Prostate gland (tissue), 2 donors: ENCODE results near the gene PLXNC1. TPM values are rescaled to one million over a fixed set of nuclear protein-coding genes. Genes with fewer than 3 reads are reported as not detected.

Experiments used
- DNase-seq: peaks from one replicate; pipeline ENCODE4 v3.0.0-alpha.2; 2019; ENCODE audit warnings: low spot score
- H3K27ac ChIP-seq, 2 donors: fragments of 200-600 bp; sonication (generic); 2 replicates each; pipeline ENCODE4 v1.5.1; 2017 to 2019
- H3K27me3 ChIP-seq: fragments of 200-600 bp; sonication (generic); replicated peaks from 2 replicates; pipeline ENCODE4 v1.5.1; 2019; ENCODE audit not compliant: insufficient read depth
- H3K36me3 ChIP-seq, 2 donors: fragments of 200-600 bp; sonication (generic); 1 replicate in 1 of 2; 2 replicates in 1 of 2; pipeline versions ENCODE4 v1.5.1 to v1.8.1; 2017 to 2019
- H3K4me1 ChIP-seq: fragments of 200-600 bp; sonication (generic); replicated peaks from 2 replicates; pipeline ENCODE4 v1.5.1; 2019
- H3K4me3 ChIP-seq, 2 donors: fragments of 200-600 bp; sonication (generic); 2 replicates each; pipeline ENCODE4 v1.5.1; 2017 to 2019
- H3K9me3 ChIP-seq: fragments of 200-600 bp; sonication (generic); 2 replicates; pipeline ENCODE4 v1.5.1; 2017
- POLR2A ChIP-seq: fragments of 450-650 bp; IDR thresholded peaks from one replicate; pipeline ENCODE4 v1.6.1; 2016; ENCODE audit warnings: antibody characterized with exemption, mild to moderate bottlenecking
- POLR2AphosphoS5 ChIP-seq: sonication (generic); formaldehyde crosslinking; IDR thresholded peaks from one replicate; pipeline ENCODE4 v1.6.1; 2017; ENCODE audit warnings: antibody characterized with exemption
- WGBS: methylation state at CpG from one replicate; pipeline ENCODE4 v1.1.5; 2018; 5-methylcytosine and 5-hydroxymethylcytosine counted together
- intact Hi-C: fragments of 100-400 bp; cut with DNase I; formaldehyde crosslinking; loops from one replicate; pipeline ENCODE4 v1.14.2; 2022
- total RNA-seq, 2 donors: library from RNA; depleted of rRNA; stranded (reverse); fragments of >200 nt; gene quantifications; one replicate each; pipeline ENCODE4 v1.1.0, GENCODE V29; 2016
- TF ChIP-seq, protein P1 (sequence below), 4 experiments: fragments of 200-600 bp in 2 of 4; fragments of 450-650 bp in 2 of 4; sonication (generic) in 2 of 4; IDR thresholded peaks; 1 replicate in 3 of 4; 2 replicates in 1 of 4; pipeline ENCODE4 v1.5.1; 2016 to 2019; ENCODE audit warnings: antibody characterized with exemption in 4 of 4, mild to moderate bottlenecking in 2 of 4, moderate library complexity in 2 of 4

Gene PLXNC1
- total RNA-seq, 2 donors from 2014 or later, result 2.7 to 118 TPM

- Histone ChIP-seq H3K27ac (no peak overlapping the region), H3K4me1 (no peaks in the 10 kb centered on the region), H3K4me3 (no peak overlapping the region), H3K36me3 (no peaks in the 10 kb centered on the region), H3K27me3 (no peaks in the 10 kb centered on the region), H3K9me3 (no peaks in the 10 kb centered on the region)
- DNase-seq, result peak; percentile 10
- intact Hi-C loops, result no loop called here
- WGBS, result 28% methylated on average over 40 of the region's 40 CpGs
- TF ChIP-seq POLR2A, result no peak
- TF ChIP-seq POLR2AphosphoS5, result no peak
- TF ChIP-seq, protein P1, sequence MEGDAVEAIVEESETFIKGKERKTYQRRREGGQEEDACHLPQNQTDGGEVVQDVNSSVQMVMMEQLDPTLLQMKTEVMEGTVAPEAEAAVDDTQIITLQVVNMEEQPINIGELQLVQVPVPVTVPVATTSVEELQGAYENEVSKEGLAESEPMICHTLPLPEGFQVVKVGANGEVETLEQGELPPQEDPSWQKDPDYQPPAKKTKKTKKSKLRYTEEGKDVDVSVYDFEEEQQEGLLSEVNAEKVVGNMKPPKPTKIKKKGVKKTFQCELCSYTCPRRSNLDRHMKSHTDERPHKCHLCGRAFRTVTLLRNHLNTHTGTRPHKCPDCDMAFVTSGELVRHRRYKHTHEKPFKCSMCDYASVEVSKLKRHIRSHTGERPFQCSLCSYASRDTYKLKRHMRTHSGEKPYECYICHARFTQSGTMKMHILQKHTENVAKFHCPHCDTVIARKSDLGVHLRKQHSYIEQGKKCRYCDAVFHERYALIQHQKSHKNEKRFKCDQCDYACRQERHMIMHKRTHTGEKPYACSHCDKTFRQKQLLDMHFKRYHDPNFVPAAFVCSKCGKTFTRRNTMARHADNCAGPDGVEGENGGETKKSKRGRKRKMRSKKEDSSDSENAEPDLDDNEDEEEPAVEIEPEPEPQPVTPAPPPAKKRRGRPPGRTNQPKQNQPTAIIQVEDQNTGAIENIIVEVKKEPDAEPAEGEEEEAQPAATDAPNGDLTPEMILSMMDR (IDR thresholded peaks at IDR 0.05), result no peak
These were observed 38.2 kb downstream of the PLXNC1 start for GRCh38 chr12:94186278-94187241.

DNA sequence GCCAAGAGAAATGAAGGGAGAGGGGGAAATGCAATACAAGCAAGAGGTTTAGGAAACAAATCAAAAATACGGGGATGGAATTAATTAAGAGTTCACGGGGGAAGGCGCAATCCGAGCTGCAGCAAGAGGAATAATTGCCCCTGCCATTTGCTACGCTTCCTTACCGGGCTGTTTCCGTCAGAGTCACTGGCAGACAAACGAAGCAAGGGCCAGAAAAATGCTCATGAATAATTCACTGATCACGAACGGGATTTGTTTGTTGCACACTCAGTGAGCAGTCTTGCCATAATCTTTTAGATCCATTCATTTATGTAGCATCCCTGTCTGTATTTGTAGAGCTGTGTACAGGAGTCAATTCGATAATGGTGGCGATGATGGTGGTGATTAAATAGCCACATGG, 39.0 kb downstream of the PLXNC1 start:
- Histone ChIP-seq H3K9me3 (no peaks in the 10 kb centered on the region), H3K27me3 (no peaks in the 10 kb centered on the region), H3K4me1 (no peaks in the 10 kb centered on the region), H3K36me3 (no peaks in the 10 kb centered on the region), H3K4me3 (no peak overlapping the region), H3K27ac (no peak overlapping the region)
- WGBS, result 42% methylated on average over 12 of the region's 12 CpGs
- no peak for TF ChIP-seq POLR2A
- TF ChIP-seq POLR2AphosphoS5, result no peak
- TF ChIP-seq, protein P1 (IDR thresholded peaks at IDR 0.05), result no peak
- no peak for DNase-seq
- intact Hi-C loops, result no loop called here

DNA sequence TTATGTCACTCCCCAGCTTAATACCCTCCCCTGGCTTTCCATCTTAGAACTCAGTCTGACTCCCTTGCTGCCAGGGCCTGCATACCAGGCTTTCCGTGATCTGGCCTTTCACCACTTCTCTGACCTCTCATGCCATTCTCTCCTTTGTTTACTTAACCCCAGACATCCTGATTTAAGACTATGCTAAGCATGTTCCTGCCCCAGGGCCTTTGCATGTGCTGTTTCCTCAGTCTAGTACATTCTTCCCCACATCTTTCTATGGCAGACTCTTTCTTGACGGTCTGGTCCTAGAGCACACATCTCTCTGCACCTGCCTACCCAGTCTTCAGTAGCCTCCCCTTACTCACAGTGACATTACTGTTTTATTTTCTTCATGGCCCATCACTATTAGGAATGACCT, 42.2 kb downstream of the PLXNC1 start:
- Histone ChIP-seq H3K4me1 (no peaks in the 10 kb centered on the region), H3K36me3 (no peaks in the 10 kb centered on the region), H3K27ac (no peak overlapping the region), H3K4me3 (no peak overlapping the region), H3K9me3 (no peaks in the 10 kb centered on the region), H3K27me3 (no peaks in the 10 kb centered on the region)
- DNase-seq, result no peak
- WGBS, result 48% methylated on average over 2 of the region's 2 CpGs
- intact Hi-C loops, result no loop called here
- TF ChIP-seq POLR2AphosphoS5, result no peak
- TF ChIP-seq, protein P1 (IDR thresholded peaks at IDR 0.05), result no peak

- no peaks in the 10 kb centered on the region for H3K36me3 ChIP-seq
- H3K27ac ChIP-seq, result no peak overlapping the region
- WGBS, result 89% methylated on average over 2 of the region's 2 CpGs
- no peaks in the 10 kb centered on the region for H3K27me3 ChIP-seq
- no peak overlapping the region for H3K4me3 ChIP-seq
- intact Hi-C loops, result no loop called here
- H3K4me1 ChIP-seq, result no peaks in the 10 kb centered on the region
- no peaks in the 10 kb centered on the region for H3K9me3 ChIP-seq
- no peak for DNase-seq
- TF ChIP-seq, protein P1 (IDR thresholded peaks at IDR 0.05), result no peak
- TF ChIP-seq POLR2A (no peak), POLR2AphosphoS5 (no peak)
These were observed 42.6 kb downstream of the PLXNC1 start for GRCh38 chr12:94191023-94191422.

- Histone ChIP-seq H3K36me3 (no peaks in the 10 kb centered on the region), H3K4me3 (no peak overlapping the region), H3K27ac (no peak overlapping the region), H3K27me3 (no peaks in the 10 kb centered on the region), H3K4me1 (no peaks in the 10 kb centered on the region), H3K9me3 (no peaks in the 10 kb centered on the region)
- intact Hi-C loops, result no loop called here
- 88% methylated on average over 1 of the region's 1 CpG for WGBS
- no peak for DNase-seq
- TF ChIP-seq POLR2A, result no peak
- no peak for TF ChIP-seq POLR2AphosphoS5
- TF ChIP-seq, protein P1 (IDR thresholded peaks at IDR 0.05), result no peak
These were observed 43.4 kb downstream of the PLXNC1 start for GRCh38 chr12:94191811-94192210.
